IMR-90 (cell line): ENCODE results near the gene HYAL1. TPM values are rescaled to one million over a fixed set of nuclear protein-coding genes. Genes with fewer than 3 reads are reported as not detected.

ENCODE experiments used
- ATAC-seq: fragments of 200-7000 bp; cut with Tn5 transposase; 2 replicates; pipeline ENCODE4 v1.9.1; 2020; ENCODE audit warnings: low read depth, mild to moderate bottlenecking, moderate library complexity
- BruUV-seq: library from RNA; stranded (reverse); fragments of 400-500 nt; replicated peaks from 2 replicates; lab custom pipeline; 2021; lab: Mats Ljungman, UMichigan
- CTCF ChIA-PET: fragments of 300-600 bp; formaldehyde crosslinking; extraction: SDS; loops from one replicate; lab custom pipeline; 2021; ENCODE audit warnings: antibody characterized with exemption; lab: Yijun Ruan, JAX
- POLR2A ChIA-PET: fragments of 300-600 bp; sonication (Branson Sonifier 250); formaldehyde crosslinking; loops from one replicate; lab custom pipeline; 2022; ENCODE audit warnings: antibody characterized with exemption; ENCODE audit not compliant: unreplicated experiment; lab: Charles Lee
- DNase-seq: peaks from one replicate; pipeline ENCODE4 v3.0.0; 2013
- H2AFZ ChIP-seq: replicated peaks from 2 replicates; pipeline ENCODE3; 2013; ENCODE audit warnings: low read length, mild to moderate bottlenecking; ENCODE audit not compliant: poor library complexity
- H2AK5ac ChIP-seq: 2 replicates; pipeline ENCODE4 v1.6.1; 2013; ENCODE audit warnings: low read depth, low read length, inconsistent platforms
- H2AK9ac ChIP-seq: replicated peaks from 2 replicates; pipeline ENCODE3; 2013; ENCODE audit warnings: mild to moderate bottlenecking, low read depth, low read length, moderate library complexity; ENCODE audit not compliant: poor library complexity
- H2BK120ac ChIP-seq: 2 replicates; pipeline ENCODE4 v1.6.1; 2013; ENCODE audit warnings: low read depth, low read length, inconsistent platforms
- H2BK15ac ChIP-seq: 3 replicates; pipeline ENCODE4 v1.6.1; 2013; ENCODE audit warnings: low read depth, low read length, inconsistent platforms
- H2BK20ac ChIP-seq: 2 replicates; pipeline ENCODE4 v1.6.1; 2013; ENCODE audit warnings: low read depth, mild to moderate bottlenecking, inconsistent platforms, low read length, moderate library complexity
- H2BK5ac ChIP-seq: 2 replicates; pipeline ENCODE4 v1.6.1; 2013; ENCODE audit warnings: mild to moderate bottlenecking, low read depth, low read length, inconsistent platforms; ENCODE audit not compliant: poor library complexity, severe bottlenecking
- H3K14ac ChIP-seq: replicated peaks from 2 replicates; pipeline ENCODE4 v1.6.1; 2013; ENCODE audit warnings: low read depth, low read length, inconsistent platforms
- H3K18ac ChIP-seq: 2 replicates; pipeline ENCODE4 v1.6.1; 2013; ENCODE audit warnings: low read depth, low read length, control low read depth
- H3K23ac ChIP-seq: 2 replicates; pipeline ENCODE4 v1.6.1; 2013; ENCODE audit warnings: low read depth, low read length, inconsistent platforms
- H3K27ac ChIP-seq: 2 replicates; pipeline ENCODE4 v1.5.1; 2013; ENCODE audit warnings: mild to moderate bottlenecking, control low read depth, low read length; ENCODE audit not compliant: insufficient read depth
- H3K27me3 ChIP-seq: 2 replicates; pipeline ENCODE4 v1.6.1; 2013; ENCODE audit warnings: low read length; ENCODE audit not compliant: control insufficient read depth, insufficient read depth
- H3K36me3 ChIP-seq: 2 replicates; pipeline ENCODE4 v1.6.1; 2013; ENCODE audit warnings: low read length, mixed read lengths; ENCODE audit not compliant: control insufficient read depth, insufficient read depth
- H3K4ac ChIP-seq: 2 replicates; pipeline ENCODE4 v1.6.1; 2013; ENCODE audit warnings: low read depth, low read length, inconsistent platforms
- H3K4me1 ChIP-seq: 2 replicates; pipeline ENCODE4 v1.6.1; 2013; ENCODE audit warnings: low read length, mixed read lengths; ENCODE audit not compliant: control insufficient read depth, insufficient read depth
- H3K4me2 ChIP-seq: 2 replicates; pipeline ENCODE4 v1.6.1; 2013; ENCODE audit warnings: low read depth, mild to moderate bottlenecking, control low read depth, low read length, moderate library complexity
- H3K4me3 ChIP-seq: 2 replicates; pipeline ENCODE4 v1.5.1; 2013; ENCODE audit warnings: low read depth, mild to moderate bottlenecking, control low read depth, low read length, moderate library complexity; ENCODE audit not compliant: insufficient read depth
- H3K56ac ChIP-seq: 2 replicates; pipeline ENCODE4 v1.6.1; 2013; ENCODE audit warnings: low read length, inconsistent platforms; ENCODE audit not compliant: insufficient read depth; ENCODE audit errors: extremely low read depth
- H3K79me1 ChIP-seq, 2 experiments: 2 replicates each; pipeline ENCODE4 v1.6.1; 2013; ENCODE audit warnings: low read length in 2 of 2, inconsistent platforms in 1 of 2, low read depth in 1 of 2
- H3K9ac ChIP-seq: 2 replicates; pipeline ENCODE4 v1.6.1; 2013; ENCODE audit warnings: low read depth, low read length, control low read depth
- H3K9me1 ChIP-seq: 2 replicates; pipeline ENCODE4 v1.6.1; 2013; ENCODE audit warnings: low read length, inconsistent platforms; ENCODE audit not compliant: insufficient read depth
- H3K9me3 ChIP-seq: 2 replicates; pipeline ENCODE4 v1.6.1; 2013; ENCODE audit warnings: low read length; ENCODE audit not compliant: control insufficient read depth, insufficient read depth
- H4K20me1 ChIP-seq: 2 replicates; pipeline ENCODE4 v1.6.1; 2013; ENCODE audit warnings: low read length, inconsistent platforms; ENCODE audit not compliant: insufficient read depth
- H4K5ac ChIP-seq: 2 replicates; pipeline ENCODE4 v1.6.1; 2013; ENCODE audit warnings: mild to moderate bottlenecking, low read depth, low read length, control low read depth
- H4K8ac ChIP-seq, 2 experiments: 2 replicates each; pipeline ENCODE4 v1.6.1; 2013; ENCODE audit warnings: low read depth in 2 of 2, low read length in 2 of 2, control low read depth in 1 of 2, inconsistent platforms in 1 of 2
- H4K91ac ChIP-seq: 2 replicates; pipeline ENCODE4 v1.6.1; 2013; ENCODE audit warnings: low read depth, low read length, inconsistent platforms; ENCODE audit not compliant: insufficient read depth
- FOS ChIP-seq: fragments of 150-350 bp; IDR thresholded peaks from 2 replicates; pipeline ENCODE4 v1.6.1; 2016; ENCODE audit warnings: low read depth, low read length
- MAZ ChIP-seq: IDR thresholded peaks from 2 replicates; pipeline ENCODE4 v1.6.1; 2012; ENCODE audit warnings: low read depth, mild to moderate bottlenecking, low read length, improper control_type of control experiment, moderate library complexity, borderline replicate concordance
- NFE2L2 ChIP-seq: fragments of 150-350 bp; IDR thresholded peaks from 2 replicates; pipeline ENCODE4 v1.6.1; 2016; ENCODE audit warnings: low read depth, mild to moderate bottlenecking, low read length
- RAD21 ChIP-seq: IDR thresholded peaks from 2 replicates; pipeline ENCODE4 v1.6.1; 2012; ENCODE audit warnings: low read length, improper control_type of control experiment
- SMC3 ChIP-seq: fragments of 150-350 bp; IDR thresholded peaks from 2 replicates; pipeline ENCODE4 v1.6.1; 2016; ENCODE audit warnings: low read depth, mild to moderate bottlenecking, antibody characterized with exemption, low read length, moderate library complexity
- WGBS, 2 experiments: methylation state at CpG; one replicate each; pipeline versions ENCODE4 v1.1.5 to v1.1.7; 2013; ENCODE audit warnings: missing lambda C conversion rate in 2 of 2; ENCODE audit not compliant: insufficient read length in 1 of 2; ENCODE audit errors: extremely low coverage in 2 of 2; 5-methylcytosine and 5-hydroxymethylcytosine counted together
- dilution Hi-C: fragments of 300-500 bp; cut with HindIII; formaldehyde crosslinking; loops from one replicate; pipeline ENCODE4 v1.14.3; 2018; ENCODE audit warnings: low sequenced_read_pairs; ENCODE audit not compliant: unreplicated experiment
- in situ Hi-C: fragments of 300-500 bp; cut with MboI; formaldehyde crosslinking; loops from 3 replicates; pipeline ENCODE4 v1.14.3; 2019; ENCODE audit warnings: low sequenced_read_pairs, inconsistent platforms, mixed read lengths
- intact Hi-C: fragments of 100-400 bp; cut with micrococcal nuclease; formaldehyde crosslinking; loops from 2 replicates; pipeline ENCODE4 v1.10.0; 2022
- polyA plus RNA-seq, 3 experiments: library from polyadenylated mRNA; depleted of rRNA; stranded (reverse); fragments of >200 nt; gene quantifications; 2 replicates each; pipeline ENCODE4 v1.2.3, GENCODE V29; 2012; ENCODE audit warnings: low replicate concordance in 1 of 3
- total RNA-seq: library from RNA; depleted of rRNA; stranded (reverse); fragments of >200 nt; gene quantifications from 2 replicates; pipeline ENCODE4 v1.2.3, GENCODE V29; 2012
- TF ChIP-seq, protein P1 (sequence below): fragments of 150-350 bp; IDR thresholded peaks from 2 replicates; pipeline ENCODE4 v1.6.1; 2017; ENCODE audit warnings: mild to moderate bottlenecking, antibody characterized with exemption, low read length, low read depth
- TF ChIP-seq, protein P2 (sequence below): conservative IDR thresholded peaks from 2 replicates; pipeline ENCODE4 v1.5.1; 2012; ENCODE audit warnings: mild to moderate bottlenecking, low read depth, low read length, improper control_type of control experiment

HYAL1 gene
- total and polyA plus RNA-seq, 2 of the 4 experiments (the other 2 are of a cell fraction), result 0.32 to 0.36 TPM

DNA sequence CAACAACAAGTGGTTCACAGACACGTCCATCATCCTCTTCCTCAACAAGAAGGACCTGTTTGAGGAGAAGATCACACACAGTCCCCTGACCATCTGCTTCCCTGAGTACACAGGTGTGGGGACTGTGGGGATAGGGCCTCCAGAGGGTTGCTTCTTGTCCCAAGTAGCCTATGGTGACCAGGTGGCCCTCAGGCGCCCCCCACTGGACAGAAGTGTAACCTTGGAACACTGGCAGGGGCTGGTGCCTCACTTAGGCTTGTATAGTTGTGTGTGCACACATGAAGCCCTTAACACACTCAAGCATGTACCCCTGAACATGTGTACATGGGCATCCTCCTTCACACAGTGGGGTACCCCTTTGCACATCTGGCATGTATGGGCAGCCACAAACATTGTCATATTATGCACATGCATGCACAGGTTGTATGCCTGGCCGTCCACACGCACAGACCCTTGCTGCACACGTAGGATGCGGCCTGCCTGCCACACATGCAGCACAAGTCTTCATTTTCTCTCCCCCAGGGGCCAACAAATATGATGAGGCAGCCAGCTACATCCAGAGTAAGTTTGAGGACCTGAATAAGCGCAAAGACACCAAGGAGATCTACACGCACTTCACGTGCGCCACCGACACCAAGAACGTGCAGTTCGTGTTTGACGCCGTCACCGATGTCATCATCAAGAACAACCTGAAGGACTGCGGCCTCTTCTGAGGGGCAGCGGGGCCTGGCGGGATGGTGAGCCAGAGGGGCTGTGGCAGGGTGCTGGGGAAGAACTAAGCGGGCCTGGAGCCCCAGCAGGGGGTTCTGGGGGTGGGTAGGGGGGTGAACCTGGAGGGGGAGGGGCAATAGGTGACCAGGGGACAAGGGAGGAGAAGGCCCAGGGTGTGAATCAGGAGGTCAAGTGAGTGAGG is 46.1 kb downstream of the HYAL1 start:
- intact Hi-C loops, result no loop called here
- no peak overlapping the region for H2BK15ac ChIP-seq
- no peak for DNase-seq

More for the DNA sequence above, 46.1 kb downstream of the HYAL1 start:
- H2AK9ac ChIP-seq, result no peak overlapping the region
- no peak for ATAC-seq
- ChIA-PET POLR2A (no interaction called here), CTCF (interaction anchor here (0.6 to 2.1 kb wide), 4 partner anchors 8 to 30 kb away, joined by 4 to 6 read pairs (median 5); no protein-coding TSS in a partner anchor)
- no peak overlapping the region for H3K18ac ChIP-seq
- H2BK5ac ChIP-seq, result no peak overlapping the region
- 0 out of 2 replicates have a peak, but pooled peaks cover 2% of the 10 kb centered on the region for H3K9me1 ChIP-seq
- H4K8ac ChIP-seq, result no peak overlapping the region
- no TSS peak for BruUV-seq
- peaks cover 51% of the 10 kb centered on the region for H3K36me3 ChIP-seq
- H3K14ac ChIP-seq, result no peak overlapping the region
- WGBS, 2 experiments, result 95% methylated on average over 12 of the region's 20 CpGs; no CpG with 5 or more reads in 1 of the 2 experiments
- no peak overlapping the region for H3K23ac ChIP-seq
- no peak overlapping the region for H3K27ac ChIP-seq
- no peak overlapping the region for H2BK20ac ChIP-seq
- no peaks in the 10 kb centered on the region for H3K9me3 ChIP-seq
- no peak for TF ChIP-seq MAZ
- TF ChIP-seq, protein P1, sequence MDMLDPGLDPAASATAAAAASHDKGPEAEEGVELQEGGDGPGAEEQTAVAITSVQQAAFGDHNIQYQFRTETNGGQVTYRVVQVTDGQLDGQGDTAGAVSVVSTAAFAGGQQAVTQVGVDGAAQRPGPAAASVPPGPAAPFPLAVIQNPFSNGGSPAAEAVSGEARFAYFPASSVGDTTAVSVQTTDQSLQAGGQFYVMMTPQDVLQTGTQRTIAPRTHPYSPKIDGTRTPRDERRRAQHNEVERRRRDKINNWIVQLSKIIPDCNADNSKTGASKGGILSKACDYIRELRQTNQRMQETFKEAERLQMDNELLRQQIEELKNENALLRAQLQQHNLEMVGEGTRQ, result no peak
- TF ChIP-seq NFE2L2, result no peak
- TF ChIP-seq RAD21, result peak; percentile 57
- peak; percentile 55; the same call in 1 of the 2 replicates for TF ChIP-seq SMC3
- TF ChIP-seq, protein P2, sequence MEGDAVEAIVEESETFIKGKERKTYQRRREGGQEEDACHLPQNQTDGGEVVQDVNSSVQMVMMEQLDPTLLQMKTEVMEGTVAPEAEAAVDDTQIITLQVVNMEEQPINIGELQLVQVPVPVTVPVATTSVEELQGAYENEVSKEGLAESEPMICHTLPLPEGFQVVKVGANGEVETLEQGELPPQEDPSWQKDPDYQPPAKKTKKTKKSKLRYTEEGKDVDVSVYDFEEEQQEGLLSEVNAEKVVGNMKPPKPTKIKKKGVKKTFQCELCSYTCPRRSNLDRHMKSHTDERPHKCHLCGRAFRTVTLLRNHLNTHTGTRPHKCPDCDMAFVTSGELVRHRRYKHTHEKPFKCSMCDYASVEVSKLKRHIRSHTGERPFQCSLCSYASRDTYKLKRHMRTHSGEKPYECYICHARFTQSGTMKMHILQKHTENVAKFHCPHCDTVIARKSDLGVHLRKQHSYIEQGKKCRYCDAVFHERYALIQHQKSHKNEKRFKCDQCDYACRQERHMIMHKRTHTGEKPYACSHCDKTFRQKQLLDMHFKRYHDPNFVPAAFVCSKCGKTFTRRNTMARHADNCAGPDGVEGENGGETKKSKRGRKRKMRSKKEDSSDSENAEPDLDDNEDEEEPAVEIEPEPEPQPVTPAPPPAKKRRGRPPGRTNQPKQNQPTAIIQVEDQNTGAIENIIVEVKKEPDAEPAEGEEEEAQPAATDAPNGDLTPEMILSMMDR, result peak; percentile 56
- no peak for TF ChIP-seq FOS
- H3K4me3 ChIP-seq, result no peak overlapping the region
- H2AK5ac ChIP-seq, result no peak overlapping the region
- no peak overlapping the region for H3K56ac ChIP-seq
- H2AFZ ChIP-seq, result peak overlapping the region; percentile 34
- no peak overlapping the region for H4K5ac ChIP-seq
- dilution Hi-C loops (no loop called here), in situ Hi-C loops (no loop called here)
- no peak overlapping the region for H3K9ac ChIP-seq
- H3K4me2 ChIP-seq, result no peak overlapping the region
- H3K4ac ChIP-seq, result no peak overlapping the region
- peaks cover 24 to 73% of the 10 kb centered on the region in 2 experiments for H3K79me1 ChIP-seq
- H4K91ac ChIP-seq, result no peak overlapping the region
- H4K20me1 ChIP-seq, result peaks cover 39% of the 10 kb centered on the region
- H3K4me1 ChIP-seq, result peaks cover 19% of the 10 kb centered on the region
- H3K27me3 ChIP-seq, result no peaks in the 10 kb centered on the region
- no peak overlapping the region for H2BK120ac ChIP-seq
